Endothelial cell of umbilical vein (primary cell): ENCODE results near the gene MED22. TPM values are rescaled to one million over a fixed set of nuclear protein-coding genes. Genes with fewer than 3 reads are reported as not detected.

Source experiments
- BruUV-seq: library from RNA; stranded (reverse); fragments of 400-500 nt; replicated peaks from 2 replicates; lab custom pipeline; 2021; lab: Mats Ljungman, UMichigan
- CTCF ChIA-PET: fragments of 300-600, 350-600 bp; sonication (Branson Sonifier 250); formaldehyde crosslinking; loops from one replicate; lab custom pipeline; 2021; ENCODE audit warnings: antibody characterized with exemption, inconsistent platforms; lab: Charles Lee
- POLR2A ChIA-PET: fragments of 300-600, 350-600 bp; sonication (Branson Sonifier 250); formaldehyde crosslinking; loops from one replicate; lab custom pipeline; 2021; ENCODE audit warnings: antibody characterized with exemption, inconsistent platforms; lab: Charles Lee
- DNase-seq: peaks from one replicate; pipeline ENCODE4 v3.0.0-alpha.2; 2011; ENCODE audit warnings: low read depth, low spot score
- FAIRE-seq: peaks from 2 replicates; lab custom pipeline; 2011; peaks lifted over from hg19 to GRCh38; lab: Jason Lieb, UNC
- H2AFZ ChIP-seq: 2 replicates; pipeline ENCODE4 v1.6.0; 2012; ENCODE audit warnings: low read depth, low read length, control low read depth, inconsistent platforms
- H3K27ac ChIP-seq: 2 replicates; pipeline ENCODE4 v1.5.1; 2011; ENCODE audit warnings: low read depth, mild to moderate bottlenecking, control low read depth, low read length, moderate library complexity; ENCODE audit not compliant: insufficient read depth
- H3K27me3 ChIP-seq, 2 experiments: 2 replicates each; pipeline versions ENCODE4 v1.6.0 to v1.6.1; 2011; ENCODE audit warnings: low read length in 2 of 2, mixed read lengths in 1 of 2; ENCODE audit not compliant: control insufficient read depth in 2 of 2, insufficient read depth in 2 of 2
- H3K36me3 ChIP-seq, 2 experiments: 2 replicates in 1 of 2; 3 replicates in 1 of 2; pipeline ENCODE4 v1.5.1; 2011; ENCODE audit warnings: low read length in 2 of 2, mild to moderate bottlenecking in 1 of 2, moderate library complexity in 1 of 2; ENCODE audit not compliant: control insufficient read depth in 2 of 2, insufficient read depth in 2 of 2; ENCODE audit errors: extremely low read depth in 1 of 2
- H3K4me1 ChIP-seq: 3 replicates; pipeline ENCODE4 v1.5.1; 2011; ENCODE audit warnings: mild to moderate bottlenecking, low read length; ENCODE audit not compliant: control insufficient read depth, insufficient read depth; ENCODE audit errors: extremely low read depth
- H3K4me2 ChIP-seq: 2 replicates; pipeline ENCODE4 v1.6.1; 2011; ENCODE audit warnings: low read length, control low read depth, mixed read lengths; ENCODE audit not compliant: insufficient read depth
- H3K4me3 ChIP-seq, 3 experiments: fragments of 200-600 bp in 1 of 3; sonication (generic), shearing (Covaris generic) in 1 of 3; replicated peaks in 1 of 3; 2 replicates each; pipeline ENCODE4 v1.5.1; 2011 to 2016; ENCODE audit warnings: control low read depth in 3 of 3, low read length in 3 of 3, mild to moderate bottlenecking in 2 of 3, inconsistent platforms in 1 of 3, low read depth in 1 of 3, moderate library complexity in 1 of 3; ENCODE audit not compliant: insufficient read depth in 1 of 3
- H3K79me2 ChIP-seq: 2 replicates; pipeline ENCODE4 v1.6.0; 2012; ENCODE audit warnings: low read length, inconsistent platforms; ENCODE audit not compliant: control insufficient read depth, insufficient read depth
- H3K9ac ChIP-seq: replicated peaks from 2 replicates; pipeline ENCODE3; 2011; ENCODE audit warnings: low read length, control low read depth; ENCODE audit not compliant: insufficient read depth; ENCODE audit errors: extremely low read depth
- H3K9me1 ChIP-seq: replicated peaks from 3 replicates; pipeline ENCODE4 v1.6.0; 2011; ENCODE audit warnings: mild to moderate bottlenecking, low read length; ENCODE audit not compliant: control insufficient read depth, insufficient read depth; ENCODE audit errors: extremely low read depth
- H3K9me3 ChIP-seq: replicated peaks from 2 replicates; pipeline ENCODE4 v1.5.1; 2012; ENCODE audit warnings: low read length, inconsistent platforms; ENCODE audit not compliant: control insufficient read depth, insufficient read depth
- H4K20me1 ChIP-seq: replicated peaks from 2 replicates; pipeline ENCODE3; 2011; ENCODE audit warnings: mild to moderate bottlenecking, low read length; ENCODE audit not compliant: control insufficient read depth, insufficient read depth; ENCODE audit errors: extremely low read depth
- CTCF ChIP-seq, 2 donors: IDR thresholded peaks; 1 replicate in 1 of 2; 2 replicates in 1 of 2; pipeline ENCODE4 v1.5.1; 2011; ENCODE audit warnings: low read length in 2 of 2, mild to moderate bottlenecking in 2 of 2, moderate library complexity in 2 of 2, control low read depth in 1 of 2, inconsistent platforms in 1 of 2, low read depth in 1 of 2; ENCODE audit not compliant: insufficient read depth in 1 of 2; ENCODE audit errors: extremely low read depth in 1 of 2
- EZH2 ChIP-seq: IDR thresholded peaks from 2 replicates; pipeline ENCODE4 v1.6.1; 2012; ENCODE audit warnings: borderline replicate concordance, low read depth, mild to moderate bottlenecking, moderate library complexity, low read length, inconsistent platforms; ENCODE audit not compliant: severe bottlenecking
- FOS ChIP-seq: IDR thresholded peaks from 2 replicates; pipeline ENCODE4 v1.6.1; 2011; ENCODE audit warnings: mild to moderate bottlenecking, low read length, moderate library complexity, borderline replicate concordance; ENCODE audit not compliant: insufficient read depth
- GATA2 ChIP-seq: IDR thresholded peaks from 2 replicates; pipeline ENCODE4 v1.7.0; 2011; ENCODE audit warnings: low read depth, mild to moderate bottlenecking, moderate library complexity, mixed read lengths, low read length; ENCODE audit not compliant: insufficient read length, insufficient read depth
- JUN ChIP-seq: IDR thresholded peaks from 2 replicates; pipeline ENCODE4 v1.6.1; 2011; ENCODE audit warnings: borderline replicate concordance, low read depth; ENCODE audit not compliant: insufficient read length, insufficient read depth
- MAX ChIP-seq: IDR thresholded peaks from 2 replicates; pipeline ENCODE4 v1.6.1; 2011; ENCODE audit not compliant: insufficient read depth, insufficient read length
- MYC ChIP-seq: IDR thresholded peaks from one replicate; pipeline ENCODE4 v1.6.1; 2011; ENCODE audit warnings: mild to moderate bottlenecking, low read depth, low read length
- POLR2A ChIP-seq: IDR thresholded peaks from 2 replicates; pipeline ENCODE4 v1.6.1; 2012; ENCODE audit warnings: low read depth, mild to moderate bottlenecking, control low read depth, low read length
- POLR2AphosphoS5 ChIP-seq: IDR thresholded peaks from 2 replicates; pipeline ENCODE4 v1.6.1; 2012; ENCODE audit warnings: low read depth, mild to moderate bottlenecking, control low read depth, low read length, moderate library complexity; ENCODE audit not compliant: insufficient read depth
- dilution Hi-C: fragments of 300-500 bp; cut with MboI; formaldehyde crosslinking; loops from one replicate; pipeline ENCODE4 v1.15.0; 2019; ENCODE audit warnings: low sequenced_read_pairs; ENCODE audit not compliant: extremely low pct_ligation_motif_present
- intact Hi-C: fragments of 100-400 bp; cut with micrococcal nuclease; formaldehyde crosslinking; loops from one replicate; pipeline ENCODE4 v1.10.0; 2022
- polyA plus RNA-seq, 4 experiments: library from polyadenylated mRNA; depleted of rRNA in 3 of 4; stranded (reverse) in 3 of 4; unstranded in 1 of 4; fragments of >200 nt; gene quantifications; 2 replicates each; pipeline versions ENCODE4 v1.2.1 to v1.2.3, GENCODE V29; 2011 to 2012; ENCODE audit warnings: missing spikeins in 1 of 4
- total RNA-seq: library from RNA; stranded (reverse); gene quantifications from 2 replicates; pipeline ENCODE4 v1.2.3, GENCODE V29; 2021

Gene MED22
- total and polyA plus RNA-seq, 2 donors (not counting 3 experiments of a cell fraction or from before 2014, with no cell fraction given): 25.7 to 27.4 TPM

- no peak overlapping the region for H3K4me2 ChIP-seq
- H2AFZ ChIP-seq: no peak overlapping the region
- CTCF ChIA-PET: interaction anchor here (1.2 kb wide), 2 partner anchors 10 to 147 kb away, joined by 3 to 4 read pairs; no protein-coding TSS in a partner anchor
- no peaks in the 10 kb centered on the region for H3K9me1 ChIP-seq
- BruUV-seq: no TSS peak
- no peak overlapping the region for H3K4me3 ChIP-seq
- intact Hi-C loops (loop anchor here (5.0 kb wide), 1 partner anchor 1003 kb away; no protein-coding TSS in a partner anchor), dilution Hi-C loops (no loop called here)
- DNase-seq (no peak), FAIRE-seq (no peak)
- peaks cover 12% of the 10 kb centered on the region for H3K79me2 ChIP-seq
- no peak overlapping the region for H3K27ac ChIP-seq
- no peak for TF ChIP-seq MYC
- no peak for TF ChIP-seq EZH2
- TF ChIP-seq JUN: no peak
- no peak for TF ChIP-seq MAX
- TF ChIP-seq FOS: no peak
- no peak for TF ChIP-seq POLR2A
- no peak for TF ChIP-seq CTCF (IDR thresholded peaks at IDR 0.05; ENCODE audit: extremely low read depth in 1 of 2, insufficient read depth in 1 of 2, low read depth in 1 of 2, low read length in 2 of 2)
- no peak for TF ChIP-seq POLR2AphosphoS5
- TF ChIP-seq GATA2: no peak
- no peaks in the 10 kb centered on the region for H4K20me1 ChIP-seq
- H3K36me3 ChIP-seq: peaks cover 5 to 40% of the 10 kb centered on the region in 2 experiments
- H3K9ac ChIP-seq: no peak overlapping the region
- no peaks in the 10 kb centered on the region for H3K9me3 ChIP-seq
- H3K4me1 ChIP-seq: peaks cover 6% of the 10 kb centered on the region
- no peaks in the 10 kb centered on the region for H3K27me3 ChIP-seq
- POLR2A ChIA-PET: no interaction called here
Observed at GRCh38 chr9:133339641-133340040, 8.3 kb downstream of the MED22 start.
